Activated naive CD8-positive, alpha-beta T cell treated with anti-CD3 and anti-CD28 coated beads, Interleukin-2, amount 50 U/mL, for 24 hours (primary cell): Measurements from ENCODE around the gene MYL3.

ENCODE experiments used
- ATAC-seq: fragments of 150-1000 bp; cut with Tn5 transposase; one replicate; pipeline ENCODE4 v1.10.0; 2021
- DNase-seq: peaks from one replicate; pipeline ENCODE4 v3.0.0; 2021
- H3K27ac Mint-ChIP-seq: one replicate; pipeline ENCODE4 v1.8.0; 2021; ENCODE audit warnings: mild to moderate bottlenecking, mixed read lengths
- H3K27me3 Mint-ChIP-seq: one replicate; pipeline ENCODE4 v1.8.0; 2021; ENCODE audit warnings: mixed read lengths
- H3K36me3 Mint-ChIP-seq: one replicate; pipeline ENCODE4 v1.8.0; 2021; ENCODE audit warnings: low read depth, mixed read lengths
- H3K4me1 Mint-ChIP-seq: one replicate; pipeline ENCODE4 v1.8.0; 2021; ENCODE audit warnings: mixed read lengths
- H3K4me3 Mint-ChIP-seq: one replicate; pipeline ENCODE4 v1.8.0; 2021; ENCODE audit warnings: mild to moderate bottlenecking, moderate library complexity, mixed read lengths
- H3K9me3 Mint-ChIP-seq: one replicate; pipeline ENCODE4 v1.8.0; 2021; ENCODE audit warnings: mixed read lengths

The MYL3 gene

DNA sequence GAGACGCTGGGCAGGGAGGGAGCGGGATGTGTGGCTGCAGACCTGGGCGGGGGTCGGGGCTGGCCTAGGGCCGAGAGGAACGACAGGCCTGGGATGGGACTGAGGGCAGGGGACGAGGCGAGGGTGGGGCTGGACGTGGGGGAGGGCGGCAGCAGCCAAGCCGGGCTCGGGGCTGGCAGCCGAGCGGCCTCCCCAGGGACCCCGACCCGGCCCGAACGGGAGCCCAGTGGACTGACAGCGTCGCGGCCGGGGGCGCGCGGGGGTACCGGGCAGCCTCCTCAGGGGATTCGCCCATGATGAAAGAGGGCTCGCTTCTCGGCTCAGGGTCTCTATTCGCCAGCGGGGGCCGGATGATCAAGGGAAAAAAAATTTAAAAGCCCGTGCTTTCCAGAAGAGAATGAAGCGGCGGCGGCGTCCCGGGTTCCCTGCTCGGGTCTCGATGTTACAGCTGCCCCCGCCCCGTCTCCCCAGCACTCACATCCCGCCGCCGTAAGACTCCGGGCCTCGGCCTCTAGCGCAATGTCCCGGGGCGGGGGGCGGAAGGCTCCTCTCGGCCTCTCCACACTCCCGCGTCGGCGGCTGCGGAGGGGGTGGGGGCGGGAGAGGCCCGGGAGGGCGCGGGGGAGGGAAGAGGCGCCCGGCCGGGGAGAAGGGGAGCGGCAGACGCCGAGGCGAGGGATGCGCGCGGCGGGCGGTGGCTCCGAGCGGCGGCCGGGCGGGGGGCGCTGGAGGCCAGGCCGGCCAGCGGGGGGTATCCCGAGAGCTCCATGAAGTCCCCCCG is 18.5 kb upstream of the MYL3 start:
- ATAC-seq, result no peak
- peaks cover 6% of the 10 kb centered on the region for H3K4me1 Mint-ChIP-seq
- no peaks in the 10 kb centered on the region for H3K9me3 Mint-ChIP-seq
- no peaks in the 10 kb centered on the region for H3K36me3 Mint-ChIP-seq
- no peak for DNase-seq
- peaks cover 44% of the 10 kb centered on the region for H3K27me3 Mint-ChIP-seq
- H3K27ac Mint-ChIP-seq, result no peak overlapping the region
- H3K4me3 Mint-ChIP-seq, result peak overlapping the region; percentile 42

DNA sequence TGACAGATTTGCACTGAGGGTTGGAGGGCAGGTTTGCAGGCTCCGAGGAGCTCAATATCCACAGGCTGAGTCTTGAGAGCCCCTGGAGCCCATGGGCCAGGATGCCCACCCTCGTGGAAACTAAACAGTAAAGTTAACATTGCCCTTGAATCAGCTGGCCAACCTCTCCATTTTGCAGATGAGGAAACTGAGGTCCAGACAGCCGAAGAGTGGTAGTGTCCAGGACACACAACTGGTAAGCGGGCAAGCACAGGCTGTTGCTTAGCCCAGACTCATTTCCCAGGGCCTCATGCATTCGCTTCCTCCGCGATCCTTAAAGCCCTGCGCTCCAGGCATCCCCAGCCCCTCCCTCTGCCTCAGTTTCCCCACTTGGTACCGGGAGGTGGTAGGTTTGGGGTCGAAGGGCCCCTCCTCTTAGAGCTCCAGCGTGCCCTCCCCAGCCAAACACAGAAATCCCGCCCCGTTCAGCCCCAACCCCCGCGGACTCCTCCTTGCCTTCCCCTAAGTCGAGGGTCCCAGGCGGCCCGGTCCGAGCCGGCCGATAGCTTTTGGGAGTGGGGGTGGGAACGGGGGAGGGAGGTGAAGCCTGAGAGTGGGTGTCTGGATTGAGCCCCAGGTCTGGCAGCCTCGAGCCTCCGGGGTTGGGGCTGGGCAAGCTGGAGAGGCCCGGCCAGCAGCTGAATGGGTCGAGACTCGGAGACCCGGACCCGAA is 17.8 kb upstream of the MYL3 start:
- no peaks in the 10 kb centered on the region for H3K9me3 Mint-ChIP-seq
- H3K4me1 Mint-ChIP-seq, result peaks cover 6% of the 10 kb centered on the region
- no peak for DNase-seq
- H3K27ac Mint-ChIP-seq, result no peak overlapping the region
- no peaks in the 10 kb centered on the region for H3K36me3 Mint-ChIP-seq
- peak overlapping the region; percentile 30 for H3K4me3 Mint-ChIP-seq
- no peak for ATAC-seq
- H3K27me3 Mint-ChIP-seq, result peaks cover 44% of the 10 kb centered on the region

DNA sequence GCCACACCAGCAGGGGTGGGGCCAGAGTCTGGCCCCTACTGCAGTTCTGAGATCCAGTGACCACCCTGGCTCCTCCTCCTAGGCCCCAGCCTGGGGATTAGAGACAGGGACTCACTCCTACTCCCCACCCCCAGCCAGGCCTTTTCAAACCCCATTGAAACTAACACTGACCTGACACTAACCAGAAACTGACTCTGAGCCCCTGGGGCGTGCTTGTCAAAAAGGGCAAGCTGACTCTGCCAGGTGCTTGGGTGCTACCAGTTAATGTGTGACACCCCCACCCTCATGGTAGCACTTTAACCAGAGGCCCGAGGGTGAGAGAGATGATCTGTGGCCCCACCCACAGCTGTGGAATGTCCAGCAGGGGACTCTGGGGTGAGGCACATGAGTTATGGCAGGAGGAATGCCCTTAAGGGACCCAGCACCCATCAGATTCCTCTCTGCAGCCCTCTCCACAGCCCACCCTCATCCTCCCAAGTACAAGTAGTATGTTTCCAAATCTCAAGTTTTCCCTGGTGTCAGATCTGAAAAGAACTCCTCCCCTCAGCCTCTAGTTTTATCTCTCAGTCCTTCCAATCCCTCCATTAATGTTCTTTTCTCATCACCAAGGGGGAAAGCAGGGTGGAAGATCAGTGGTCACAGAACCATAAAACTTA is 15.7 kb upstream of the MYL3 start:
- Mint-ChIP-seq H3K9me3 (no peaks in the 10 kb centered on the region), H3K4me1 (peaks cover 12% of the 10 kb centered on the region), H3K36me3 (no peaks in the 10 kb centered on the region), H3K27ac (no peak overlapping the region), H3K4me3 (no peak overlapping the region), H3K27me3 (peaks cover 27% of the 10 kb centered on the region)
- DNase-seq (no peak), ATAC-seq (no peak)

DNA sequence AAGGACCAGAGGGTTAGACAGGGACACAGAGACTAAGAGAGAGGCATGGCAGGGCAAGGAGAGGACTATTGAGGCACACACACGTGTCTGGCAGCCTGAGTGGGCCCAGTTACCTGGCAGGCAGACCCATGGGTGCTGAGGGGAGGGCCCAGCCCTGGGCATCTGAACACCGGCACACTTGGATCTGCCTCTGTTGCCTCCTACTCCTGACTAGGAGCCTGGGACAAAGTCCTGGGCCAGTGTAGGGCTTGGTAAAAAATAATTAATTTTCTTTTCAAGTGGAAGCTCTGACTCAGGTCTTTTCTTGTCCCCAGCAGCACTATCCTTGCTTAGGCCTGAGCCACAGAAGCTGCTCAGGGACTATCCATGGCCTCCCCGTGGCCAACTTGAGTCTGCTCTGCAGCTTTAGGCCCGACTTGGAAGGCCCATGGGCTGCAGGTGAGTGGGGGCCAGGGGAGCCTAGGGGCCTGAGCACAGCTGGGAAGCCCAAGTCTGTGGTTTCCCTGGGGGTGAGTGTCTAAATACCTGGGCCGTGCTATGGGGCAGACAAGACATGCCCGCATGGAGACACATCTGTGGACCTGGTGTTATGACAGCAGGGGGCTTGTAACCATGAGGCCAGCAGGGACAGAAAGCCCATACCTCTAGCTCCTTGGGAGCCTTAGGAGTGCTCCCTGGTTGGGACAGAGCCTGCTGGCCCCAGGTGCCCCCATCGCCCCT is 14.3 kb upstream of the MYL3 start, which contains the start of gene PTH1R:
Gene PTH1R, plus strand, starts transcription at position 316 of the 720 bp plus-strand sequence. CDS start 5,839 bp downstream, outside the sequence.
- no peak for ATAC-seq
- H3K4me1 Mint-ChIP-seq, result peaks cover 21% of the 10 kb centered on the region

DNA sequence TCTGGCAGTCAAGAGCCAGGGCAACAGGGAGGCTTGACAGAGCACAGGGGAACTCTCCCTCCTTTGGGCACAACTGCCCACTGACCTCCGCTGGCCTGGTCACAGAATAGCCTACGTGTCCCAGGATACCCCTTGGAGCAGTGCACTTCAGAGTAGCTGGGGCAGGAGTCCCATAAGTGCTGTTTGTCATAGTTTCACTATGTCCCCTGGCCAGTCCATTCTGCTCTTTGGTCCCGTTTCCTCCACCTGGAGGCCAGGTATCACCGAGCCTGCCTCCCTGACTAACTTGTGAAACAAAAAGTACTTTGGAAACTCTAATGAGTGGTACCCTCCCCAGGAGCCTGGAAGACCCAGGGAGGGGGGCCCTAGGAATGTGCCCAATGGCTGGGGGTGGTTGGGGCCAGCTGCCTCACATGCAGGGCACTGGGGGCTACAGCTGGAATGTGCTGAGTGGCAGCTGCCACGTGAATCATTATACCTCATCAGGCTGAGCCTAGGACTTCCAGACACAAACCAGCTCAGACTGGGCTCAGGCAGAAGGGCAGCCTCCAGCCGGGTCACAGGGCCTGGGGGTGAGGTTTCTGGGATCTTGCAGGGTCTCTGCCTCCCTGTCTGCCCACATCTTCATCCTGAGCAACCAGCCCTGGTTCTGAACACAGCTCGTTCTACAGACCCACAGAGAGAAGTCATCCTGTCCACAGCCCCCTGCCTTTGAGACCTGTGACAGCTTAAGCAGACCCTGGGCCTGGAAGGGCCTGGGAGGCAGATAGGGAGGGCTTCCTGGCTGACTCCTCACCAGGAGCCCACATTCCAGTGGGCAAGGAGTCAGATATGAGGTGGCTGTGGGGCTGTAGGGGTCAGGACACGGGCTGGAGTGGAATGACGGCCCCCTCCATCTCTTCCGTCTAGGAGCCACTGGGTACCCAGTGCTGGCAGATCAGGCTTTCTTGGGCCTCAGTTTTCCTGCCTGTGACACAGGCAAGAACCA is 13.4 kb upstream of the MYL3 start:
- no peak overlapping the region for H3K4me3 Mint-ChIP-seq
- no peaks in the 10 kb centered on the region for H3K36me3 Mint-ChIP-seq
- ATAC-seq, result no peak
- H3K27me3 Mint-ChIP-seq, result peaks cover 19% of the 10 kb centered on the region
- peaks cover 17% of the 10 kb centered on the region for H3K4me1 Mint-ChIP-seq
- H3K9me3 Mint-ChIP-seq, result no peaks in the 10 kb centered on the region
- DNase-seq, result no peak
- H3K27ac Mint-ChIP-seq, result no peak overlapping the region

More for the DNA sequence above, 14.3 kb upstream of the MYL3 start, which contains the start of gene PTH1R:
- no peak within 1 kb of the TSS for H3K4me3 Mint-ChIP-seq
- H3K36me3 Mint-ChIP-seq, result no peaks in the 10 kb centered on the region
- peaks cover 21% of the 10 kb centered on the region for H3K27me3 Mint-ChIP-seq
- H3K9me3 Mint-ChIP-seq, result no peaks in the 10 kb centered on the region
- H3K27ac Mint-ChIP-seq, result no peak within 1 kb of the TSS
- no peak for DNase-seq

DNA sequence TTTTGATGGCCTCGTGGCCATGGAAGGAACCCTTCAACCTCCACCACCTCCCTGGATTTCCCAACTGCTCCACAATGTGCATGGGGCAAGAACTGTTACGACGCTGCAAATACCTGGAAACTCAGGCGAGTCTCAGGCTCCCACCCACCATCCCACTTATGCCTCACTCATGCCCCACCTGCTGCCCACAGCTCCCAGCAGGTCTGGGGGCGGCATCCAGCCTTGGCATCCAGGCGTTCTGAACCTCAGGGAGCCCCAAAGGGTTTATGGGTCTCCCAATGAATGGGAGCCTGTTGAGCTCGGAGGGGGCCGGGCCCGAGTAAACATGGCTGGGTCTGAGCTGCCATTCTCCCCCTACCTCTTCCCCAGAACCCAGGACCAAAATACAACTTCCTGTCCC is 12.3 kb upstream of the MYL3 start:
- Mint-ChIP-seq H3K27me3 (peaks cover 13% of the 10 kb centered on the region), H3K4me1 (peaks cover 17% of the 10 kb centered on the region), H3K27ac (no peak overlapping the region), H3K4me3 (no peak overlapping the region), H3K36me3 (no peaks in the 10 kb centered on the region), H3K9me3 (no peaks in the 10 kb centered on the region)
- DNase-seq (no peak), ATAC-seq (no peak)

DNA sequence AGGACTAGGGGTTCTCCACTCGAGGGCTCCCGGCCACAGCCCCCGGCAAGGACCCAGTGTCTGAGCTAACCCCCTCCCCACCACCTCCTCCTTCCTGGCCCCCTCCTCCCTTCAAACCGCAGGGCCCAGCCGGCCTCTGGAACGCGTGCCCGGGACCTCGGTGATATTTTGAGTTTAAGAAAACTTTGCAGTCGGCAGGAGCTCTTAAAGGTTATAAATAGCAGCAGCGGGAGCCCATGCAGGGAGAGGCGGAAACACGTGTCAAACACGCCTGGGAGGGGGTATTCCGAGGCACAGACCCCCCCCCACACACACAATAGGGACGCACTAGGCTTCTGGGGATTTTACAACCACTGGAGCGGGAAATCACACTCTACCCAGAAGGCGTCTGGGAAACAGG is 11.2 kb upstream of the MYL3 start:
- Mint-ChIP-seq H3K27ac (no peak overlapping the region), H3K27me3 (peaks cover 3% of the 10 kb centered on the region), H3K9me3 (no peaks in the 10 kb centered on the region), H3K4me1 (peaks cover 15% of the 10 kb centered on the region), H3K36me3 (no peaks in the 10 kb centered on the region), H3K4me3 (no peak overlapping the region)
- DNase-seq, result no peak
- no peak for ATAC-seq

DNA sequence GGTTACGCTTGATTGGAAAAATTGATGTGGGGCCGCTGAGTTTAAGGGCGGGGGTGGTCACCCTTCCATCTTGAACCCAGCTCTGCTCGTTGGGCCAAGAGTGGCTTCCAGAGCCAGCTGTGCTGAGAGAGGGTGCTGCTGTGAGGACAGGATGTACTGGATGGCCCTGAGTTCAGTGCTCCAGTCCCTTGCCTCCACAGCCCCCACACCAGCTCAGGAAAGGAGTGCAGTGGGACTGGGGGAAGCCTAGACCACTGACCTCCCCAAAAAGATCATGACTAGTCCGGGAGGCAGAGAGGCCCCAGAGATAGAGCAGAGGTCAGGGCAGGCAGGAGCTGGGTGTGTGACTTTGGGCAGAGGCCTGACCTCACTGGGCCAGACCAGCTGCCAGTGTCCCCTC is 10.3 kb upstream of the MYL3 start:
- no peaks in the 10 kb centered on the region for H3K9me3 Mint-ChIP-seq
- H3K27ac Mint-ChIP-seq, result no peak overlapping the region
- ATAC-seq (no peak), DNase-seq (no peak)
- no peak overlapping the region for H3K4me3 Mint-ChIP-seq
- peaks cover 15% of the 10 kb centered on the region for H3K4me1 Mint-ChIP-seq
- H3K27me3 Mint-ChIP-seq, result no peaks in the 10 kb centered on the region
- H3K36me3 Mint-ChIP-seq, result no peaks in the 10 kb centered on the region

DNA sequence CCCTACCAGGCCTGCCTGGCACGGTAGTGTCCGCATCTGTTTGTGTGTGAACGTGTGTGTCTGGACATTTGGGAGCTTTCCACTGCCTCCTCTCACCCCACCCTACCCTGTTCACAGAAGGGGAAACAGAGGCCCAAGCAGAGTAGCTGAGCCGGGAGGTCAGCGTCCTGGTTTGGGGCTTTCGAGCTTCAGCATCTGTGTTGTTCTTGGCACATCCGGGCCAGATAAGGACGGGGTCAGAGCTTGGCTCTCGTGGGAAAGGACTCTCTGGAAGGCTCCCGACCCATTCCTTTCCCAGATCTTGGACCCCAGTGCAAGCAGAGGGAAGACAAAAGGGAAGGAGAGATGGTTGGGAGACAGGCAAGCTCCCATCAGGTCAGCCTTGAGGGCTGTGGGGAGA is 8.0 kb upstream of the MYL3 start:
- H3K36me3 Mint-ChIP-seq, result no peaks in the 10 kb centered on the region
- peaks cover 2% of the 10 kb centered on the region for H3K27me3 Mint-ChIP-seq
- peaks cover 15% of the 10 kb centered on the region for H3K4me1 Mint-ChIP-seq
- ATAC-seq (no peak), DNase-seq (no peak)
- no peak overlapping the region for H3K27ac Mint-ChIP-seq
- no peaks in the 10 kb centered on the region for H3K9me3 Mint-ChIP-seq
- no peak overlapping the region for H3K4me3 Mint-ChIP-seq

DNA sequence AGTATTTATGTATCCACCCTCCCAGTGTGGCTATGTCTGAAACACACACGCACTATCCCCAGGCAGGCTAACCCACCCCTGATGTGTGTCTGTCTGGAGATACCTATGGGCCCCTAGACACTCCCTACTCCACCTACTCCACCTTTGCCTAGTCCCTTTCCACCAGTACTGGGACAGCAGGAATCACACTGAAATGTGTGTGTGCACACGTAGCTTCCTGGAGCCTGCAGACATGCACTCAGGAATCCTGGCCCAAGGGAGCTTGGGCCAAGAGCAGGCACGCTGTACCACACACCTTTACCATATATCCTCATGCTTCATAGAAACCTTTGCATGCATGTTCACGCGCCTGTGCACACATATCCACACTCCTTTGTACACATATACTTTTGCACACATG is 7.4 kb upstream of the MYL3 start:
- peaks cover 15% of the 10 kb centered on the region for H3K4me1 Mint-ChIP-seq
- no peak for DNase-seq
- no peak overlapping the region for H3K27ac Mint-ChIP-seq
- no peaks in the 10 kb centered on the region for H3K36me3 Mint-ChIP-seq
- H3K4me3 Mint-ChIP-seq, result no peak overlapping the region
- H3K9me3 Mint-ChIP-seq, result no peaks in the 10 kb centered on the region
- H3K27me3 Mint-ChIP-seq, result peaks cover 2% of the 10 kb centered on the region
- no peak for ATAC-seq

DNA sequence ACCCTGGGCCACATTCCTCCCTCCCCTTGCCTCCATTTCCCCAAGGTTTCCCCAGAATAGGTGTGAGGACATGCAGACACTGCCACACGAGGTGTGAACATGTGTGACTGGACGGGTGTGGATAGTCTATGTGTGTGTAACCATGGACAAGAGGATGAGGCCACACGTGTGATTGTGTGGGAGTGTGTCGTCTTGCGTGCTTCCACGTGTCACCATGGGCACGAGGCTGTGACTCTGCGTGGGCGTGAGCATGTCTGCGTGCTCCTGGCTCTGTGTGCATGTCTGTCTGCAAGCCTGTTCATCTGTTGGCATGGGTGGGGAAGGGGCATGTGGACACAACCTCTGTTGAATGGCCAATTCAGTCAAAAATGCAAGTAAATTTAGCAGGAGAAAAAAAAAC is 6.2 kb upstream of the MYL3 start:
- DNase-seq (no peak), ATAC-seq (no peak)
- H3K4me3 Mint-ChIP-seq, result no peak overlapping the region
- no peaks in the 10 kb centered on the region for H3K9me3 Mint-ChIP-seq
- no peak overlapping the region for H3K27ac Mint-ChIP-seq
- peaks cover 14% of the 10 kb centered on the region for H3K4me1 Mint-ChIP-seq
- peaks cover 2% of the 10 kb centered on the region for H3K27me3 Mint-ChIP-seq
- H3K36me3 Mint-ChIP-seq, result no peaks in the 10 kb centered on the region

DNA sequence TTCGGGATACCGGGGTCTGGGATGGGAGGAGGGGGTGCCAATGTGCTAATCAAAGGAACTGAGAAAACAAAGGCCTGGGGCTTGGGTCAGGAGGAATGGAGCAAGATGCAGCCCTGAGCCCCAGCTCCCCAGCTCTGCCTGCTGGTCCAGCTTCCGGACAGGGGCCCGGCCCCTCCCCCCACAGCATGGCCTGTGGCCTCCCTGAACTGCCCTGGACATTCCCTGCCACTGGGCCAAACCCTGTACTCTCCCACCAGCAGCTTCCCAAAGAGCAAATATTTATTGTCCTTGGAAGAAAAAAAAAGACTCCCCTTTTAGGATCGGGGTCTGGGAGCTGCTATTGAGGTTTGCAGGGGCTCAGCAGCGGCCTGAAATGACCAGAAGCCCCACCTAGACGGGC is 5.7 kb upstream of the MYL3 start:
- peaks cover 9% of the 10 kb centered on the region for H3K4me1 Mint-ChIP-seq
- no peak for ATAC-seq
- H3K4me3 Mint-ChIP-seq, result no peak overlapping the region
- H3K9me3 Mint-ChIP-seq, result no peaks in the 10 kb centered on the region
- H3K36me3 Mint-ChIP-seq, result no peaks in the 10 kb centered on the region
- H3K27me3 Mint-ChIP-seq, result peaks cover 2% of the 10 kb centered on the region
- no peak for DNase-seq
- H3K27ac Mint-ChIP-seq, result no peak overlapping the region

DNA sequence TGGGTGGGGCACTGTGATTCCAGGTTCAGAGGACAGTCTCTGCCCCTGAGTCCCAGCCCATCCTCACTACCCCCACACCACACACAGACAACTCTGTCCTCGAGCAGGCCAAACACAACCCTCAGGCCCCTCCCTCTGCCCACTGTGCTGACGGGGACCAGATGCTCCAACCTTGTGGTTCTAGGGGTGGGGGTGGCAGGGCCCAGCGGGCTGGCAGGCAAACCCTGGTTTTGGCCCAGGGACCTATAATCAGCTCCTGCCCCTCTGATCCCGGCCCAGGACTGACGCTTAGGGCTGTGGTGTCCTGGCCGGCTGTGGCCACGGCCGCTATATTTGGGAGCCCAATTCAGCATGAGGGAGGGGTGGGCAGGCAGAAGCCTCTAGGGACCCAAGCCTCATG is 5.0 kb upstream of the MYL3 start:
- peaks cover 5% of the 10 kb centered on the region for H3K4me1 Mint-ChIP-seq
- H3K36me3 Mint-ChIP-seq, result no peaks in the 10 kb centered on the region
- H3K9me3 Mint-ChIP-seq, result no peaks in the 10 kb centered on the region
- no peak overlapping the region for H3K27ac Mint-ChIP-seq
- no peak overlapping the region for H3K4me3 Mint-ChIP-seq
- H3K27me3 Mint-ChIP-seq, result peaks cover 2% of the 10 kb centered on the region
- DNase-seq (no peak), ATAC-seq (no peak)

DNA sequence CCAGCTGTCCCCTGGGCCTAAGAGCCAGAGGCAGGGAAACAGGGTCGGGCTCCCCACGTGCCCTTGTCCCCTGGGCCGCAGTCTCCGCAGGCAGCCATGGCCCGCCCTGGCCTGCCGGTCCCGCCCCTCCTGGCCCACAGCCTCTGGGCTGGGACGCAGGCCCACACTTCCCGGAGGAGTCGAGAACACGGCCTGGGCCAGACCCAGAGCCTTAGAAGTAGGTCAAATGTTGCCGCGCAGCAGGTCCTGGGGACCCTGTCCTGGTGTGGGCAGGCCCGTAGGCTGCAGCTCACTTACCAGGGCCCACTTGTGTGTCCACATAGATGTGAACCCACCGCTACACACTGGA is 4.3 kb upstream of the MYL3 start:
- Mint-ChIP-seq H3K9me3 (no peaks in the 10 kb centered on the region), H3K4me1 (no peaks in the 10 kb centered on the region), H3K27me3 (peaks cover 2% of the 10 kb centered on the region), H3K36me3 (no peaks in the 10 kb centered on the region), H3K27ac (no peak overlapping the region), H3K4me3 (no peak overlapping the region)
- ATAC-seq, result no peak
- DNase-seq, result no peak
